Activated naive CD4-positive, alpha-beta T cell treated with anti-CD3 and anti-CD28 coated beads for 36 hours (primary cell): ENCODE results near the gene SEPTIN6. TPM values are rescaled to one million over a fixed set of nuclear protein-coding genes. Genes with fewer than 3 reads are reported as not detected.

Experiments used
- CTCF ChIA-PET: fragments of 350-600 bp; sonication (Branson Sonifier 250); formaldehyde crosslinking; loops from one replicate; lab custom pipeline; 2021; ENCODE audit warnings: antibody characterized with exemption; lab: Charles Lee
- DNase-seq: peaks from one replicate; pipeline ENCODE4 v3.0.0-alpha.2; 2020
- H3K27ac Mint-ChIP-seq: one replicate; pipeline ENCODE4 v1.8.0; 2021; ENCODE audit warnings: mild to moderate bottlenecking, mixed read lengths
- H3K27me3 Mint-ChIP-seq: one replicate; pipeline ENCODE4 v1.8.0; 2021; ENCODE audit warnings: low read depth, mixed read lengths
- H3K36me3 Mint-ChIP-seq: one replicate; pipeline ENCODE4 v1.8.0; 2021; ENCODE audit warnings: low read depth, mixed read lengths
- H3K4me1 Mint-ChIP-seq: one replicate; pipeline ENCODE4 v1.8.0; 2021; ENCODE audit warnings: low read depth, mixed read lengths
- H3K4me3 Mint-ChIP-seq: one replicate; pipeline ENCODE4 v1.8.0; 2021; ENCODE audit warnings: mild to moderate bottlenecking, moderate library complexity, mixed read lengths
- H3K9me3 Mint-ChIP-seq: one replicate; pipeline ENCODE4 v1.8.0; 2021; ENCODE audit warnings: mixed read lengths
- intact Hi-C: fragments of 100-400 bp; cut with micrococcal nuclease; formaldehyde crosslinking; loops from one replicate; pipeline ENCODE4 v1.15.1; 2023
- total RNA-seq, 2 experiments: library from RNA; stranded (reverse); gene quantifications; one replicate each; pipeline ENCODE4 v1.2.3, GENCODE V29; 2021

The SEPTIN6 gene
- 100 to 1,000 TPM; 137 to 143 TPM for total RNA-seq

GRCh38 chrX:119693040-119693995, at the start of gene SEPTIN6:
TSS of gene SEPTIN6 (minus strand) at chrX:119693168. CDS start at chrX:119693105, 63 bp downstream.
- peak within 1 kb of the TSS; percentile 95 for H3K4me3 Mint-ChIP-seq
- H3K9me3 Mint-ChIP-seq, result no peaks in the 10 kb centered on the region
- H3K27me3 Mint-ChIP-seq, result no peaks in the 10 kb centered on the region
- intact Hi-C loops, result loop anchor here (1.0 to 5.0 kb wide), 7 partner anchors 63 to 250 kb away; partner anchors contain the start of genes NKAP, NKRF, RPL39 and SLC25A5
- H3K36me3 Mint-ChIP-seq, result peaks cover 10% of the 10 kb centered on the region
- DNase-seq, result peak; percentile 86
- H3K4me1 Mint-ChIP-seq, result peaks cover 10% of the 10 kb centered on the region
- peak within 1 kb of the TSS; percentile 100 for H3K27ac Mint-ChIP-seq
- CTCF ChIA-PET, result interaction anchor here (0.6 to 1.9 kb wide), 6 partner anchors 16 to 177 kb away, joined by 3 to 6 read pairs (median 4); no protein-coding TSS in a partner anchor

- H3K4me1 Mint-ChIP-seq, result no peaks in the 10 kb centered on the region
- no peak for DNase-seq
- no peak overlapping the region for H3K27ac Mint-ChIP-seq
- H3K27me3 Mint-ChIP-seq, result no peaks in the 10 kb centered on the region
- intact Hi-C loops, result no loop called here
- H3K36me3 Mint-ChIP-seq, result no peaks in the 10 kb centered on the region
- H3K4me3 Mint-ChIP-seq, result no peak overlapping the region
- CTCF ChIA-PET, result no interaction called here
- H3K9me3 Mint-ChIP-seq, result no peaks in the 10 kb centered on the region
Observed at GRCh38 chrX:119738742-119739141, 45.8 kb upstream of the SEPTIN6 start.

- no peak overlapping the region for H3K4me3 Mint-ChIP-seq
- H3K27me3 Mint-ChIP-seq, result no peaks in the 10 kb centered on the region
- H3K27ac Mint-ChIP-seq, result no peak overlapping the region
- intact Hi-C loops, result no loop called here
- DNase-seq, result no peak
- no peaks in the 10 kb centered on the region for H3K9me3 Mint-ChIP-seq
- no peaks in the 10 kb centered on the region for H3K4me1 Mint-ChIP-seq
- no peaks in the 10 kb centered on the region for H3K36me3 Mint-ChIP-seq
- CTCF ChIA-PET, result interaction anchor here (1.0 to 1.1 kb wide), 2 partner anchors 43 to 220 kb away, joined by 3 read pairs; no protein-coding TSS in a partner anchor
Observed at GRCh38 chrX:119736206-119736764, 43.3 kb upstream of the SEPTIN6 start.

- Mint-ChIP-seq H3K9me3 (no peaks in the 10 kb centered on the region), H3K27ac (no peak overlapping the region), H3K4me1 (no peaks in the 10 kb centered on the region), H3K4me3 (no peak overlapping the region), H3K36me3 (no peaks in the 10 kb centered on the region), H3K27me3 (no peaks in the 10 kb centered on the region)
- intact Hi-C loops, result no loop called here
- CTCF ChIA-PET, result interaction anchor here (0.9 to 1.2 kb wide), 4 partner anchors 44 to 220 kb away, joined by 3 to 5 read pairs (median 4); no protein-coding TSS in a partner anchor
- DNase-seq, result no peak
Observed at GRCh38 chrX:119735467-119735866, 42.5 kb upstream of the SEPTIN6 start.

GRCh38 chrX:119734897-119735339, 42.0 kb upstream of the SEPTIN6 start:
- intact Hi-C loops, result no loop called here
- H3K27me3 Mint-ChIP-seq, result no peaks in the 10 kb centered on the region
- H3K4me1 Mint-ChIP-seq, result no peaks in the 10 kb centered on the region
- CTCF ChIA-PET, result interaction anchor here (0.7 to 1.2 kb wide), 4 partner anchors 14 to 153 kb away, joined by 3 to 5 read pairs (median 4); no protein-coding TSS in a partner anchor
- DNase-seq, result no peak
- no peaks in the 10 kb centered on the region for H3K9me3 Mint-ChIP-seq
- H3K4me3 Mint-ChIP-seq, result no peak overlapping the region
- no peak overlapping the region for H3K27ac Mint-ChIP-seq
- no peaks in the 10 kb centered on the region for H3K36me3 Mint-ChIP-seq

GRCh38 chrX:119729408-119730201, 36.6 kb upstream of the SEPTIN6 start:
- CTCF ChIA-PET, result interaction anchor here (0.6 to 4.6 kb wide), 37 partner anchors 9 to 248 kb away, joined by 3 to 37 read pairs (median 4); no protein-coding TSS in a partner anchor
- peak; percentile 81 for DNase-seq
- Mint-ChIP-seq H3K27me3 (no peaks in the 10 kb centered on the region), H3K27ac (no peak overlapping the region), H3K9me3 (no peaks in the 10 kb centered on the region), H3K4me3 (no peak overlapping the region), H3K4me1 (peaks cover 6% of the 10 kb centered on the region), H3K36me3 (no peaks in the 10 kb centered on the region)
- intact Hi-C loops, result loop anchor here (1.0 to 2.0 kb wide), 4 partner anchors 31 to 213 kb away; no protein-coding TSS in a partner anchor

- intact Hi-C loops, result no loop called here
Observed at GRCh38 chrX:119728487-119728886, 35.5 kb upstream of the SEPTIN6 start.

GRCh38 chrX:119726900-119727555, 34.1 kb upstream of the SEPTIN6 start:
- DNase-seq, result peak; percentile 6
- Mint-ChIP-seq H3K4me1 (peaks cover 6% of the 10 kb centered on the region), H3K9me3 (no peaks in the 10 kb centered on the region), H3K36me3 (no peaks in the 10 kb centered on the region), H3K4me3 (no peak overlapping the region), H3K27ac (no peak overlapping the region), H3K27me3 (no peaks in the 10 kb centered on the region)
- CTCF ChIA-PET, result interaction anchor here (0.6 to 4.6 kb wide), 6 partner anchors 27 to 211 kb away, joined by 3 to 37 read pairs (median 4); no protein-coding TSS in a partner anchor
- intact Hi-C loops, result no loop called here

More at GRCh38 chrX:119728487-119728886, 35.5 kb upstream of the SEPTIN6 start:
- no peaks in the 10 kb centered on the region for H3K27me3 Mint-ChIP-seq
- no peak overlapping the region for H3K4me3 Mint-ChIP-seq
- no peak overlapping the region for H3K27ac Mint-ChIP-seq
- no peaks in the 10 kb centered on the region for H3K36me3 Mint-ChIP-seq
- no peaks in the 10 kb centered on the region for H3K9me3 Mint-ChIP-seq
- CTCF ChIA-PET, result interaction anchor here (0.5 to 4.6 kb wide), 24 partner anchors 8 to 222 kb away, joined by 3 to 37 read pairs (median 4); no protein-coding TSS in a partner anchor
- DNase-seq, result no peak
- H3K4me1 Mint-ChIP-seq, result peaks cover 6% of the 10 kb centered on the region

- Mint-ChIP-seq H3K9me3 (no peaks in the 10 kb centered on the region), H3K27ac (no peak overlapping the region), H3K4me1 (peaks cover 2% of the 10 kb centered on the region), H3K4me3 (no peak overlapping the region), H3K36me3 (no peaks in the 10 kb centered on the region), H3K27me3 (no peaks in the 10 kb centered on the region)
- no peak for DNase-seq
- intact Hi-C loops, result no loop called here
- CTCF ChIA-PET, result no interaction called here
Observed at GRCh38 chrX:119721926-119722325, 29.0 kb upstream of the SEPTIN6 start.

DNA sequence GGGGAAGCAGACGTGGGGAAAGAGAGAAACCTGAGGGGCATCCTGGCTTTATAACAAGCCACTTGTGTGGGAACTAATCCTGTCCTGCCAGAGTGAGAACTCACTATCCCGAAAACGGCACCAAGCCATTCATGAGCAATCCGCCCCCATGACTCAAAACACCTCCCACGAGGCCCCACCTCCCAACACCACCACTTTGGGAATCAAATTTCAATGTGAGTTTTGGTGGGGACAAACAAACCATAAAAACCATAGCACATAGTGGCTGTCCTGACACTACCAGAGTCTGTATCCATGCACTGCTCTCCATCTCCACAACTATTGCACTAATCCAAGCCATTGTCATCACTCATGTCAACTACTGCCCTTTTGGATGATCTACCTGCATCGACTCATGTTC, 28.5 kb upstream of the SEPTIN6 start:
- H3K27me3 Mint-ChIP-seq, result no peaks in the 10 kb centered on the region
- intact Hi-C loops, result no loop called here
- DNase-seq, result no peak
- H3K4me1 Mint-ChIP-seq, result no peaks in the 10 kb centered on the region
- no peaks in the 10 kb centered on the region for H3K36me3 Mint-ChIP-seq
- H3K27ac Mint-ChIP-seq, result no peak overlapping the region
- H3K9me3 Mint-ChIP-seq, result no peaks in the 10 kb centered on the region
- CTCF ChIA-PET, result interaction anchor here (3.0 kb wide), 1 partner anchor 8 kb away, joined by 11 read pairs; no protein-coding TSS in a partner anchor
- no peak overlapping the region for H3K4me3 Mint-ChIP-seq

GRCh38 chrX:119709630-119710029, 16.7 kb upstream of the SEPTIN6 start:
- H3K9me3 Mint-ChIP-seq, result no peaks in the 10 kb centered on the region
- H3K36me3 Mint-ChIP-seq, result no peaks in the 10 kb centered on the region
- CTCF ChIA-PET, result no interaction called here
- no peaks in the 10 kb centered on the region for H3K4me1 Mint-ChIP-seq
- H3K4me3 Mint-ChIP-seq, result no peak overlapping the region
- intact Hi-C loops, result no loop called here
- no peak for DNase-seq
- no peak overlapping the region for H3K27ac Mint-ChIP-seq
- H3K27me3 Mint-ChIP-seq, result no peaks in the 10 kb centered on the region
